Mesothelial cell of epicardium (in vitro differentiated cells): ENCODE data around the gene FRYL. TPM values are rescaled to one million over a fixed set of nuclear protein-coding genes. Genes with fewer than 3 reads are reported as not detected.

ENCODE experiments used
- DNase-seq, 2 experiments: peaks; one replicate each; pipeline ENCODE4 v3.0.0; 2021; ENCODE audit warnings: low spot score in 2 of 2; ENCODE audit not compliant: unreplicated experiment in 2 of 2
- H3K27ac Mint-ChIP-seq: 2 replicates; pipeline ENCODE4 v1.8.0; 2021; ENCODE audit warnings: mixed read lengths
- H3K27me3 Mint-ChIP-seq: 2 replicates; pipeline ENCODE4 v1.8.0; 2021; ENCODE audit warnings: low read depth, mixed read lengths
- H3K36me3 Mint-ChIP-seq: 2 replicates; pipeline ENCODE4 v1.8.0; 2021; ENCODE audit warnings: mixed read lengths
- H3K4me1 Mint-ChIP-seq: 2 replicates; pipeline ENCODE4 v1.8.0; 2021; ENCODE audit warnings: mixed read lengths
- H3K4me3 Mint-ChIP-seq: 2 replicates; pipeline ENCODE4 v1.8.0; 2021; ENCODE audit warnings: mild to moderate bottlenecking, moderate library complexity, mixed read lengths
- H3K9me3 Mint-ChIP-seq: 2 replicates; pipeline ENCODE4 v1.8.0; 2021; ENCODE audit warnings: mixed read lengths
- total RNA-seq: library from RNA; stranded (reverse); gene quantifications from 3 replicates; pipeline ENCODE4 v1.2.1, GENCODE V29; 2021
- TF ChIP-seq, protein P1 (sequence below): fragments of 200-600 bp; sonication (generic); IDR thresholded peaks from one replicate; pipeline ENCODE4 v1.5.0; 2021; ENCODE audit warnings: antibody characterized with exemption; ENCODE audit not compliant: unreplicated experiment

The FRYL gene
- total RNA-seq, 1 donor from 2014 or later = 57.0 TPM

DNA sequence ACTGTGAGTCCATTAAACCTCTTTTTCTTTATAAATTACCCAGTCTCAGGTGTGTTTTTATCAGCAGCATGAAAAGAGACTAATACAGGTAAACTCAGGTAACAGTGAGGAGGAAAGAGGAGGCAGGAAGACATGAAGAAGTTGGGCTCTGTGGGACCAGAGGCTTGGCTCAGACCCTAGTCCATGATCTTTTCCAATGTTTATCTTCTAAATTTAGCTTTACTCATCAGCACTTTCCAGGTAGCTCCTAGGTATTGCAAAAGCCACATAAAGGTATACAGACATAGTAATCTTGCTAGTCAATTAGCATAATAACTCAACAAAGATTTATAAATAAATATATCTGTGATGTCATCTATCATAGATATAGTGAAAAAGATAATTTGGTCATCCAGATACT, 11.2 kb upstream of the FRYL start:
- Mint-ChIP-seq H3K27ac (no peak overlapping the region), H3K4me3 (no peak overlapping the region)
- TF ChIP-seq, protein P1, sequence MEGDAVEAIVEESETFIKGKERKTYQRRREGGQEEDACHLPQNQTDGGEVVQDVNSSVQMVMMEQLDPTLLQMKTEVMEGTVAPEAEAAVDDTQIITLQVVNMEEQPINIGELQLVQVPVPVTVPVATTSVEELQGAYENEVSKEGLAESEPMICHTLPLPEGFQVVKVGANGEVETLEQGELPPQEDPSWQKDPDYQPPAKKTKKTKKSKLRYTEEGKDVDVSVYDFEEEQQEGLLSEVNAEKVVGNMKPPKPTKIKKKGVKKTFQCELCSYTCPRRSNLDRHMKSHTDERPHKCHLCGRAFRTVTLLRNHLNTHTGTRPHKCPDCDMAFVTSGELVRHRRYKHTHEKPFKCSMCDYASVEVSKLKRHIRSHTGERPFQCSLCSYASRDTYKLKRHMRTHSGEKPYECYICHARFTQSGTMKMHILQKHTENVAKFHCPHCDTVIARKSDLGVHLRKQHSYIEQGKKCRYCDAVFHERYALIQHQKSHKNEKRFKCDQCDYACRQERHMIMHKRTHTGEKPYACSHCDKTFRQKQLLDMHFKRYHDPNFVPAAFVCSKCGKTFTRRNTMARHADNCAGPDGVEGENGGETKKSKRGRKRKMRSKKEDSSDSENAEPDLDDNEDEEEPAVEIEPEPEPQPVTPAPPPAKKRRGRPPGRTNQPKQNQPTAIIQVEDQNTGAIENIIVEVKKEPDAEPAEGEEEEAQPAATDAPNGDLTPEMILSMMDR = no peak

DNA sequence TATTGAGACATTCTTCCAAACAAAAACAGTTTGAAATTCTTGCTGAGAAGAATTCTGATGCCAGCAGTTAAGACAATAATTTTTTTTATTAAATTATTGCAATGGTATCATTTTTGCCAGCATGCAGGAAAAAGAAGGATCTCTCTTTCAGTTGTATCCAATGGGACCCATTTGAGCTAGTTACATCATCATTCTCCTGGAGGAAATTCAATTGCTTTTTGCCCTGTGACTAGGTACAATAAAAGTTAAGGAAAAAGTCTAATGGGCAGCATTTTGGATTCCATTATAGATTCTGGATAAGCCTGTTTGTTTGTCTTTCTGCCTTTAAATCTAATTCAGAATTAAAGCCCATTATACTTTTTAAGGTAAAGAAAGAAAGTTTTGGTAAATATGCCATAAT, 10.5 kb upstream of the FRYL start:
- H3K27me3 Mint-ChIP-seq = no peaks in the 10 kb centered on the region
- DNase-seq = no peak
- no peak overlapping the region for H3K4me3 Mint-ChIP-seq
- H3K27ac Mint-ChIP-seq = no peak overlapping the region
- TF ChIP-seq, protein P1 = no peak
- H3K9me3 Mint-ChIP-seq = no peaks in the 10 kb centered on the region
- H3K36me3 Mint-ChIP-seq = no peaks in the 10 kb centered on the region
- peaks cover 2% of the 10 kb centered on the region for H3K4me1 Mint-ChIP-seq

More for the DNA sequence above, 11.2 kb upstream of the FRYL start:
- no peaks in the 10 kb centered on the region for H3K9me3 Mint-ChIP-seq
- no peak for DNase-seq
- no peaks in the 10 kb centered on the region for H3K27me3 Mint-ChIP-seq
- peaks cover 2% of the 10 kb centered on the region for H3K4me1 Mint-ChIP-seq
- no peaks in the 10 kb centered on the region for H3K36me3 Mint-ChIP-seq

DNA sequence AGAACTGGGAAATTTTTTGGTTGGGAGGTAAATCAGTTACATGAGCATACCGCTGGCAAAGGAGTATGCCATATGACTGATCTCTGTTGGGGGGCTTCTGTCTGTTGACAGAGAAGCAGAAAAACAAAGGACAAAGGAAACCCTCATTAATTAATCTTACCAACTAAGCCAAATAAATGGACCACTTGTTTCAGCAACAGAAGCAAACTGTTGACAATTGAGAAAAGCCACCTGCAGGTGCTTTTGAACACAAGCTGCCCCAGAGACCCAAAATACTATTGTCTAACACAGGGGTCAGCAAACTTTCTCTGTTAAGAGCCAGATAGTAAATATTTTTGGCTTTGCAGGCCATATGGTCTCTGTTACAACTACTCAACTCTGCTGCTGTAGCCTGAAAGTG, 7.0 kb upstream of the FRYL start:
- peaks cover 6% of the 10 kb centered on the region for H3K4me1 Mint-ChIP-seq
- no peaks in the 10 kb centered on the region for H3K27me3 Mint-ChIP-seq
- no peaks in the 10 kb centered on the region for H3K36me3 Mint-ChIP-seq
- TF ChIP-seq, protein P1 = no peak
- no peak overlapping the region for H3K27ac Mint-ChIP-seq
- no peaks in the 10 kb centered on the region for H3K9me3 Mint-ChIP-seq
- no peak overlapping the region for H3K4me3 Mint-ChIP-seq
- no peak for DNase-seq

DNA sequence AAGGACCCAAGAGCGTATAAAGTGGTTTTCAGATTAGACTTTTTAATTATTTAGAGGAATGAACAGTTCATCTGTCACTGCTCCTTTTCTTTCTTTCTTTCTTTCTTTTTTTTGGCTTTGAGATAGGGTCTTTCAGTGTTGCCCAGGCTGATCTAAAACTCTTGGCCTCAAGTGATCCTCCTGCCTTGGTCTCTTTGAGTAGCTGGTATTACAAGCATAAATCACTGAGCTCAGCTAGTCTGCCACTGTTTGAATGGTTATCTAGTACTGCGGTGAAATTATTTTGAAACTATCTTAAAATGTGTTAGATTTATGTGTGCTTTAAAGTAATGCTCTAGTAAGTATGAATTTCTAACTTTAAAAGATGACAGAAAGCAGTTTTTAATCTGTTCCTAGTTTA, 6.5 kb upstream of the FRYL start:
- H3K36me3 Mint-ChIP-seq = no peaks in the 10 kb centered on the region
- H3K9me3 Mint-ChIP-seq = no peaks in the 10 kb centered on the region
- DNase-seq = no peak
- H3K27me3 Mint-ChIP-seq = no peaks in the 10 kb centered on the region
- no peak overlapping the region for H3K27ac Mint-ChIP-seq
- TF ChIP-seq, protein P1 = no peak
- no peak overlapping the region for H3K4me3 Mint-ChIP-seq
- H3K4me1 Mint-ChIP-seq = peaks cover 7% of the 10 kb centered on the region

DNA sequence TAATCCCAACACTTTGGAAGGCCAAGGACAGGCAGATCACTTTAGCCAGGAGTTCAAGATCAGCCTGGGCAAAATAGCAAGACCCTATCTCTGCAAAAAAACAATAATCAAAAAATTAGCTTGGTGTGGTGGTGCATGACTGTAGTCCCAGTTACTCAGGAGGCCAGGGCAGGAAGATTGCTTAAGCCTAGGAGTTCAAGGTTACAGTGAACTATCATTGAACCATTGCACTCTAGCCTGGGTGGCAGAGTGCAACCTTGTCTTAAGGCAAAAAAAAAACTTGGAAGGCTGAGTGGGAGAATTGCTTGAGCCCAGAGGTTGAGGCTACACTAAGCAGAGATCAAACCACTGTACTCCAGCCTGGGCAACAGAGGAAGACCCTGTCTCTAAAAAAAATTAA, 5.2 kb upstream of the FRYL start:
- H3K9me3 Mint-ChIP-seq = no peaks in the 10 kb centered on the region
- TF ChIP-seq, protein P1 = no peak
- DNase-seq = no peak
- H3K36me3 Mint-ChIP-seq = no peaks in the 10 kb centered on the region
- no peaks in the 10 kb centered on the region for H3K27me3 Mint-ChIP-seq
- no peak overlapping the region for H3K27ac Mint-ChIP-seq
- H3K4me3 Mint-ChIP-seq = no peak overlapping the region
- H3K4me1 Mint-ChIP-seq = peaks cover 16% of the 10 kb centered on the region

DNA sequence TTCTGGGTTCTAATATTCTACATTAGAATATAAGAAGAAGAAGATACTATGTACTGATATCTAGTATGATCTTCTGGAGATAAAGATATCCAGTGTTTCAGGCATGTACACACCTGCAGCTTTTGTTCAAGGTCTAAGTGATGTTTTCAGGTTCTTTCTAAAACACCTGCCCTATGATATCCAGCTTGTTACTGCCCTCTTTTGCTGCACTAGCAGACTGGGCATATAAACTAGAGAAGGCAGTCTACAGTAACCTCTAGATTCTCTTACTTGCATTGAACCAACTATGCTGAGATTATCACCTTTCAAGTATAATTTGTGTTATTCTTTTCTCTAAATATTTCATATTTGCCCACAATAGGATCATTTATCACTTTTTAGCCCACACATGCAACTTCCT, 1.9 kb upstream of the FRYL start:
- TF ChIP-seq, protein P1 = no peak
- no peak for DNase-seq
- H3K36me3 Mint-ChIP-seq = no peaks in the 10 kb centered on the region
- no peak overlapping the region for H3K27ac Mint-ChIP-seq
- peaks cover 35% of the 10 kb centered on the region for H3K4me1 Mint-ChIP-seq
- H3K27me3 Mint-ChIP-seq = no peaks in the 10 kb centered on the region
- H3K9me3 Mint-ChIP-seq = no peaks in the 10 kb centered on the region
- H3K4me3 Mint-ChIP-seq = no peak overlapping the region
